ENCODE results near the gene KRTAP4-6.
"Not testable (repeated sequence)": the region's sequence is repeated elsewhere in the genome, so short reads cannot be mapped to it uniquely, and the experiment has no call there.

DNA sequence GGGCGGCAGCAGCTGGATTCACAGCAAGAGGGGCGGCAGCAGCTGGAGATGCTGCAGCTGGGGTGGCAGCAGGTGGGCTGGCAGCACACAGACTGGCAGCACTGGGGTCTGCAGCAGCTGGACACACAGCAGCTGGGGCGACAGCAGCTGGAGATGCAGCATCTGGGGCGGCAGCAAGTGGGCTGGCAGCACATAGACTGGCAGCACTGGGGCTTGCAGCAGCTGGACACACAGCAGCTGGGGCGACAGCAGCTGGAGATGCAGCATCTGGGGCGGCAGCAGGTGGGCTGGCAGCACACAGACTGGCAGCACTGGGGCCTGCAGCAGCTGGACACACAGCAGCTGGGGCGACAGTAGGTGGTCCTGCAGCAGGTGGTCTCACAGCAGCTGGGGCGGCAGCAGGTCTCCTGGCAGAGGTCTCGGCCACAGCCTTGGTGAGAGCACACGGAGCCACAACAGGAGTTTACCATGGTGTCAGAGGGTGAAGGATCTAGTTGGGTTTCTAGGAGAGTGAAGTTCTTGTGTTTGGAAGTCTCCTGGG, 22.4 kb downstream of the KRTAP4-6 start, which contains the start of gene KRTAP4-11:
- TF ChIP-seq HNRNPL (IDR thresholded peaks at IDR 0.05; ENCODE audit: low read depth, low read length); KAT2B (IDR thresholded peaks at IDR 0.05; ENCODE audit: borderline replicate concordance, low read depth, low read length); ZNF251 (CRISPR knock-in tag; IDR thresholded peaks at IDR 0.05); ETV6 (CRISPR knock-in tag; conservative IDR thresholded peaks at IDR 0.05): not testable (repeated sequence)
- TF ChIP-seq, protein P1, sequence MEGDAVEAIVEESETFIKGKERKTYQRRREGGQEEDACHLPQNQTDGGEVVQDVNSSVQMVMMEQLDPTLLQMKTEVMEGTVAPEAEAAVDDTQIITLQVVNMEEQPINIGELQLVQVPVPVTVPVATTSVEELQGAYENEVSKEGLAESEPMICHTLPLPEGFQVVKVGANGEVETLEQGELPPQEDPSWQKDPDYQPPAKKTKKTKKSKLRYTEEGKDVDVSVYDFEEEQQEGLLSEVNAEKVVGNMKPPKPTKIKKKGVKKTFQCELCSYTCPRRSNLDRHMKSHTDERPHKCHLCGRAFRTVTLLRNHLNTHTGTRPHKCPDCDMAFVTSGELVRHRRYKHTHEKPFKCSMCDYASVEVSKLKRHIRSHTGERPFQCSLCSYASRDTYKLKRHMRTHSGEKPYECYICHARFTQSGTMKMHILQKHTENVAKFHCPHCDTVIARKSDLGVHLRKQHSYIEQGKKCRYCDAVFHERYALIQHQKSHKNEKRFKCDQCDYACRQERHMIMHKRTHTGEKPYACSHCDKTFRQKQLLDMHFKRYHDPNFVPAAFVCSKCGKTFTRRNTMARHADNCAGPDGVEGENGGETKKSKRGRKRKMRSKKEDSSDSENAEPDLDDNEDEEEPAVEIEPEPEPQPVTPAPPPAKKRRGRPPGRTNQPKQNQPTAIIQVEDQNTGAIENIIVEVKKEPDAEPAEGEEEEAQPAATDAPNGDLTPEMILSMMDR (CRISPR knock-in tag; IDR thresholded peaks at IDR 0.05): not testable (repeated sequence)
- TF ChIP-seq, protein P2, sequence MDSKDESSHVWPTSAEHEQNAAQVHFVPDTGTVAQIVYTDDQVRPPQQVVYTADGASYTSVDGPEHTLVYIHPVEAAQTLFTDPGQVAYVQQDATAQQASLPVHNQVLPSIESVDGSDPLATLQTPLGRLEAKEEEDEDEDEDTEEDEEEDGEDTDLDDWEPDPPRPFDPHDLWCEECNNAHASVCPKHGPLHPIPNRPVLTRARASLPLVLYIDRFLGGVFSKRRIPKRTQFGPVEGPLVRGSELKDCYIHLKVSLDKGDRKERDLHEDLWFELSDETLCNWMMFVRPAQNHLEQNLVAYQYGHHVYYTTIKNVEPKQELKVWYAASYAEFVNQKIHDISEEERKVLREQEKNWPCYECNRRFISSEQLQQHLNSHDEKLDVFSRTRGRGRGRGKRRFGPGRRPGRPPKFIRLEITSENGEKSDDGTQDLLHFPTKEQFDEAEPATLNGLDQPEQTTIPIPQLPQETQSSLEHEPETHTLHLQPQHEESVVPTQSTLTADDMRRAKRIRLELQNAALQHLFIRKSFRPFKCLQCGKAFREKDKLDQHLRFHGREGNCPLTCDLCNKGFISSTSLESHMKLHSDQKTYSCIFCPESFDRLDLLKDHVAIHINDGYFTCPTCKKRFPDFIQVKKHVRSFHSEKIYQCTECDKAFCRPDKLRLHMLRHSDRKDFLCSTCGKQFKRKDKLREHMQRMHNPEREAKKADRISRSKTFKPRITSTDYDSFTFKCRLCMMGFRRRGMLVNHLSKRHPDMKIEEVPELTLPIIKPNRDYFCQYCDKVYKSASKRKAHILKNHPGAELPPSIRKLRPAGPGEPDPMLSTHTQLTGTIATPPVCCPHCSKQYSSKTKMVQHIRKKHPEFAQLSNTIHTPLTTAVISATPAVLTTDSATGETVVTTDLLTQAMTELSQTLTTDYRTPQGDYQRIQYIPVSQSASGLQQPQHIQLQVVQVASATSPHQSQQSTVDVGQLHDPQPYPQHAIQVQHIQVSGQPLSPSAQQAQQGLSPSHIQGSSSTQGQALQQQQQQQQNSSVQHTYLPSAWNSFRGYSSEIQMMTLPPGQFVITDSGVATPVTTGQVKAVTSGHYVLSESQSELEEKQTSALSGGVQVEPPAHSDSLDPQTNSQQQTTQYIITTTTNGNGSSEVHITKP (CRISPR knock-in tag; IDR thresholded peaks at IDR 0.05; ENCODE audit: low read depth): not testable (repeated sequence)
